ENCODE measurements around the gene C11orf52. TPM values are rescaled to one million over a fixed set of nuclear protein-coding genes. Genes with fewer than 3 reads are reported as not detected.

C11orf52 gene
- total and polyA plus RNA-seq, 2 of the 8 experiments (the other 6 are each of a cell fraction or from before 2014, with no cell fraction given), result 1.7 to 2.7 TPM

DNA sequence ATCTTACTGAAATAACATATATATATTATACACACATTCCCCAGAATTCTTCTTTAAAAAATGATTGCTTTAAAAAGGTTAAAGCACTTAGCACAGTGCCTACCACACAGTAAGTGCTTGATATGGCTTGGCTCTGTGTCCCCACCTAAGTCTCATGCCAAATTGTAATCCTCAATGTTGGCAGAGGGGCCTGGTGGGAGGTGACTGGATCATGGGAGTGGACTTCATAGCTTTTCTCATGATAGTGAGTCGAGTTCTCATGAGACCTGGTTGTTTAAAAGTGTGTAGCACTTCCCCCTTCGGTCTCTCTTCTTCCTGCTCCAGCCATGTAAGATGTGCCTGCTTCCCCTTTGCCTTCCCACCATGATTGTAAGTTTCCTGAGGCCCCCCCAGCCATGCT lies 13.3 kb upstream of the C11orf52 start:
- H4K5ac ChIP-seq (ENCODE audit: insufficient read length, low read depth, low read length), result no peak overlapping the region
- no peak overlapping the region for H2AFZ ChIP-seq (ENCODE audit: low read length)
- H3K79me2 ChIP-seq (ENCODE audit: control insufficient read depth in 1 of 2, insufficient read depth in 2 of 2, low read length in 2 of 2), result no peaks in the 10 kb centered on the region
- H3K4me1 ChIP-seq (replicated peaks in 1 of 4; ENCODE audit: control insufficient read depth in 3 of 4, insufficient read depth in 4 of 4, low read length in 3 of 4), result no peaks in the 10 kb centered on the region
- TF ChIP-seq SP2 (IDR thresholded peaks at IDR 0.05; ENCODE audit: low read length), result no peak
- TF ChIP-seq TCF12 (IDR thresholded peaks at IDR 0.05; ENCODE audit: low read depth, low read length), result no peak
- TF ChIP-seq MAFK (IDR thresholded peaks at IDR 0.05; ENCODE audit: low read depth, low read length), result no peak
- no peak for TF ChIP-seq CTBP2 (IDR thresholded peaks at IDR 0.05; ENCODE audit: borderline replicate concordance, insufficient read depth, insufficient read length, low read length)
- TF ChIP-seq CBX5 (IDR thresholded peaks at IDR 0.05; ENCODE audit: low read depth, low read length), result no peak
- no peak for TF ChIP-seq KDM5A (IDR thresholded peaks at IDR 0.05; ENCODE audit: low read length)
- no peak for TF ChIP-seq POLR2AphosphoS5 (IDR thresholded peaks at IDR 0.05; ENCODE audit: low read depth, low read length)
- TF ChIP-seq SP4 (IDR thresholded peaks at IDR 0.05; ENCODE audit: low read length), result no peak
- TF ChIP-seq NANOG (IDR thresholded peaks at IDR 0.05; ENCODE audit: insufficient read depth, low read depth, low read length, poor library complexity, severe bottlenecking), result no peak
- TF ChIP-seq SIRT6 (IDR thresholded peaks at IDR 0.05; ENCODE audit: low read length), result no peak
- TF ChIP-seq RXRA (IDR thresholded peaks at IDR 0.05; ENCODE audit: insufficient read depth, low read depth, low read length), result no peak
- H3K4me3 ChIP-seq (ENCODE audit: extremely low read depth in 1 of 4, insufficient read depth in 2 of 4, low read depth in 3 of 4, low read length in 4 of 4), result no peak overlapping the region
- no peak overlapping the region for H2BK120ac ChIP-seq (replicated peaks; ENCODE audit: low read depth, low read length)
- 79% methylated on average over 2 of the region's 2 CpGs; no CpG with 5 or more reads in 1 of the 2 experiments for WGBS, 2 experiments (ENCODE audit: extremely low coverage in 1 of 2, insufficient coverage in 1 of 2, insufficient read length in 1 of 2, insufficient replicate concordance in 2 of 2, low coverage in 1 of 2, low lambda C conversion rate in 2 of 2, missing lambda C conversion rate in 1 of 2)
- H3K4ac ChIP-seq (replicated peaks; ENCODE audit: insufficient read length, low read depth, low read length), result no peak overlapping the region
- H2BK20ac ChIP-seq (ENCODE audit: low read length), result no peak overlapping the region
- no peak overlapping the region for H2BK12ac ChIP-seq (ENCODE audit: low read depth, low read length)
- no peaks in the 10 kb centered on the region for H3K27me3 ChIP-seq (replicated peaks in 1 of 4; ENCODE audit: control insufficient read depth in 3 of 4, extremely low read depth in 1 of 4, insufficient read depth in 3 of 4, low read length in 3 of 4)
- H3K23ac ChIP-seq (ENCODE audit: insufficient read length), result no peak overlapping the region
- no peaks in the 10 kb centered on the region for H3K36me3 ChIP-seq (ENCODE audit: control insufficient read depth in 2 of 4, insufficient read depth in 4 of 4, low read length in 3 of 4)
- no peak overlapping the region for H4K91ac ChIP-seq (replicated peaks; ENCODE audit: insufficient read length, low read length)
- no peak overlapping the region for H2AK5ac ChIP-seq (ENCODE audit: low read depth, low read length)
- no peaks in the 10 kb centered on the region for H3K79me1 ChIP-seq (ENCODE audit: low read depth, low read length)
- POLR2A ChIA-PET (ENCODE audit: partially characterized antibody), result interaction anchor here (0.9 kb wide), 1 partner anchor 7 kb away, joined by 3 read pairs; no protein-coding TSS in a partner anchor
- H3K9ac ChIP-seq (replicated peaks in 1 of 4; ENCODE audit: extremely low read depth in 1 of 4, low read depth in 3 of 4, low read length in 3 of 4), result no peak overlapping the region
- no peak overlapping the region for H2BK5ac ChIP-seq (ENCODE audit: low read depth, low read length)
- no peak for FAIRE-seq
- no peak for DNase-seq (ENCODE audit: low read depth in 1 of 2, low spot score in 2 of 2)
- H4K8ac ChIP-seq (ENCODE audit: extremely low read depth, insufficient read depth, low read length), result no peak overlapping the region
- H3K14ac ChIP-seq (ENCODE audit: insufficient read length), result no peak overlapping the region
- H4K20me1 ChIP-seq (replicated peaks in 1 of 2; ENCODE audit: control insufficient read depth in 1 of 2, insufficient read depth in 2 of 2, low read length in 2 of 2), result no peaks in the 10 kb centered on the region
- H2BK15ac ChIP-seq (ENCODE audit: low read length), result no peak overlapping the region
- CTCF ChIA-PET (ENCODE audit: partially characterized antibody), result interaction anchor here (0.6 to 1.7 kb wide), 2 partner anchors 10 to 301 kb away, joined by 3 read pairs; no protein-coding TSS in a partner anchor
- no peak overlapping the region for H3K4me2 ChIP-seq (ENCODE audit: insufficient read depth in 1 of 2, low read depth in 2 of 2, low read length in 2 of 2)
- no peak overlapping the region for H3K27ac ChIP-seq (ENCODE audit: low read depth, low read length)
- no peak overlapping the region for H3K18ac ChIP-seq (ENCODE audit: extremely low read depth, low read length)
- no peak overlapping the region for H3K56ac ChIP-seq (replicated peaks; ENCODE audit: insufficient read length, low read depth, low read length)
- H3K23me2 ChIP-seq (ENCODE audit: low read depth, low read length), result no peaks in the 10 kb centered on the region
- no peaks in the 10 kb centered on the region for H3K9me3 ChIP-seq (ENCODE audit: insufficient read depth in 2 of 2, low read depth in 1 of 2, low read length in 1 of 2)
